ENCODE data around the gene MRO. TPM values are rescaled to one million over a fixed set of nuclear protein-coding genes. Genes with fewer than 3 reads are reported as not detected.
A peak's percentile ranks its signal among the peaks of the same experiment; 100 is the strongest.
"Not testable (repeated sequence)": the region's sequence is repeated elsewhere in the genome, so short reads cannot be mapped to it uniquely, and the experiment has no call there.

Gene MRO
- total RNA-seq, 1 donor = 1.8 TPM

GRCh38 chr18:50862401-50862800, 42.6 kb upstream of the MRO start:
- Histone ChIP-seq H3K27ac (ENCODE audit: low read depth, low read length) (no peak overlapping the region), H3K36me3 (ENCODE audit: insufficient read depth, low read length) (no peaks in the 10 kb centered on the region), H3K79me2 (ENCODE audit: insufficient read depth, low read length) (no peaks in the 10 kb centered on the region), H3K9me3 (ENCODE audit: low read depth, low read length) (no peaks in the 10 kb centered on the region), H3K4me1 (ENCODE audit: insufficient read depth, low read length) (peaks cover 5% of the 10 kb centered on the region), H4K20me1 (ENCODE audit: insufficient read depth, low read length) (no peaks in the 10 kb centered on the region), H2AFZ (ENCODE audit: low read length) (no peak overlapping the region), H3K4me3 (ENCODE audit: insufficient read depth, low read length) (no peak overlapping the region), H3K4me2 (ENCODE audit: insufficient read depth, low read length) (no peak overlapping the region), H3K27me3 (ENCODE audit: insufficient read depth, low read length) (no peaks in the 10 kb centered on the region)
- DNase-seq (ENCODE audit: insufficient read length, low spot score, missing footprints) = no peak
- TF ChIP-seq, protein P1, sequence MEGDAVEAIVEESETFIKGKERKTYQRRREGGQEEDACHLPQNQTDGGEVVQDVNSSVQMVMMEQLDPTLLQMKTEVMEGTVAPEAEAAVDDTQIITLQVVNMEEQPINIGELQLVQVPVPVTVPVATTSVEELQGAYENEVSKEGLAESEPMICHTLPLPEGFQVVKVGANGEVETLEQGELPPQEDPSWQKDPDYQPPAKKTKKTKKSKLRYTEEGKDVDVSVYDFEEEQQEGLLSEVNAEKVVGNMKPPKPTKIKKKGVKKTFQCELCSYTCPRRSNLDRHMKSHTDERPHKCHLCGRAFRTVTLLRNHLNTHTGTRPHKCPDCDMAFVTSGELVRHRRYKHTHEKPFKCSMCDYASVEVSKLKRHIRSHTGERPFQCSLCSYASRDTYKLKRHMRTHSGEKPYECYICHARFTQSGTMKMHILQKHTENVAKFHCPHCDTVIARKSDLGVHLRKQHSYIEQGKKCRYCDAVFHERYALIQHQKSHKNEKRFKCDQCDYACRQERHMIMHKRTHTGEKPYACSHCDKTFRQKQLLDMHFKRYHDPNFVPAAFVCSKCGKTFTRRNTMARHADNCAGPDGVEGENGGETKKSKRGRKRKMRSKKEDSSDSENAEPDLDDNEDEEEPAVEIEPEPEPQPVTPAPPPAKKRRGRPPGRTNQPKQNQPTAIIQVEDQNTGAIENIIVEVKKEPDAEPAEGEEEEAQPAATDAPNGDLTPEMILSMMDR (IDR thresholded peaks at IDR 0.05; ENCODE audit: extremely low read depth, low read depth, low read length) = no peak

DNA sequence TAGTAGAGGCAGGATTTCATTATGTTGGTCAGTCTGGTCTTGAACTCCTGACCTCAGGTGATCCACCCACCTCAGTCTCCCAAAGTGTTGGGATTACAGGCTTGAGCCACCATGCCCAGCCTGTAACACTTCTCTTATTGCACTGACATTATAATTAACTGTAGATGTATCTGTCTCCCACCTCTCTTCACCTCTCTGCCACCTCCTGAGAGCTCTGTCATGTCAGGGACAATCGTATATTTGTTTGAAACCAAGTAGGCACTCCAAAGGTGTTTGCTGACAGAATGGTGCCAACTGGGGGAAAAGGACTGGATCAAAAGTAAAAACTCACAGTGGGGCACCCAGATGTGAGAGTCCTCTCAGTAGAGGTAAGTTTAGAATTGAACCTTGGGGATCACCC, 41.8 kb upstream of the MRO start:
- TF ChIP-seq, protein P1 (IDR thresholded peaks at IDR 0.05; ENCODE audit: extremely low read depth, low read depth, low read length) = no peak
- H4K20me1 ChIP-seq (ENCODE audit: insufficient read depth, low read length) = no peaks in the 10 kb centered on the region

GRCh38 chr18:50859793-50860555, 40.2 kb upstream of the MRO start:
- no peak for DNase-seq (ENCODE audit: insufficient read length, low spot score, missing footprints)
- no peak overlapping the region for H2AFZ ChIP-seq (ENCODE audit: low read length)
- H3K79me2 ChIP-seq (ENCODE audit: insufficient read depth, low read length) = no peaks in the 10 kb centered on the region
- peaks cover 7% of the 10 kb centered on the region for H3K4me1 ChIP-seq (ENCODE audit: insufficient read depth, low read length)
- H3K27ac ChIP-seq (ENCODE audit: low read depth, low read length) = no peak overlapping the region
- H3K36me3 ChIP-seq (ENCODE audit: insufficient read depth, low read length) = no peaks in the 10 kb centered on the region
- H3K4me3 ChIP-seq (ENCODE audit: insufficient read depth, low read length) = no peak overlapping the region
- H3K27me3 ChIP-seq (ENCODE audit: insufficient read depth, low read length) = no peaks in the 10 kb centered on the region
- no peaks in the 10 kb centered on the region for H3K9me3 ChIP-seq (ENCODE audit: low read depth, low read length)
- no peak overlapping the region for H3K4me2 ChIP-seq (ENCODE audit: insufficient read depth, low read length)
- no peaks in the 10 kb centered on the region for H4K20me1 ChIP-seq (ENCODE audit: insufficient read depth, low read length)
- TF ChIP-seq, protein P1 (IDR thresholded peaks at IDR 0.05; ENCODE audit: extremely low read depth, low read depth, low read length) = no peak

More for the DNA sequence above, 41.8 kb upstream of the MRO start:
- Histone ChIP-seq H3K4me3 (ENCODE audit: insufficient read depth, low read length) (no peak overlapping the region), H3K4me1 (ENCODE audit: insufficient read depth, low read length) (peaks cover 7% of the 10 kb centered on the region), H2AFZ (ENCODE audit: low read length) (no peak overlapping the region), H3K27ac (ENCODE audit: low read depth, low read length) (no peak overlapping the region), H3K4me2 (ENCODE audit: insufficient read depth, low read length) (no peak overlapping the region), H3K79me2 (ENCODE audit: insufficient read depth, low read length) (no peaks in the 10 kb centered on the region), H3K27me3 (ENCODE audit: insufficient read depth, low read length) (no peaks in the 10 kb centered on the region), H3K36me3 (ENCODE audit: insufficient read depth, low read length) (no peaks in the 10 kb centered on the region), H3K9me3 (ENCODE audit: low read depth, low read length) (no peaks in the 10 kb centered on the region)
- no peak for DNase-seq (ENCODE audit: insufficient read length, low spot score, missing footprints)

GRCh38 chr18:50857694-50858093, 37.9 kb upstream of the MRO start:
- Histone ChIP-seq H3K4me2 (ENCODE audit: insufficient read depth, low read length) (no peak overlapping the region), H3K27me3 (ENCODE audit: insufficient read depth, low read length) (no peaks in the 10 kb centered on the region), H3K4me3 (ENCODE audit: insufficient read depth, low read length) (no peak overlapping the region), H2AFZ (ENCODE audit: low read length) (peak overlapping the region; percentile 25), H3K27ac (ENCODE audit: low read depth, low read length) (no peak overlapping the region), H4K20me1 (ENCODE audit: insufficient read depth, low read length) (no peaks in the 10 kb centered on the region), H3K9me3 (ENCODE audit: low read depth, low read length) (no peaks in the 10 kb centered on the region), H3K4me1 (ENCODE audit: insufficient read depth, low read length) (peaks cover 16% of the 10 kb centered on the region), H3K79me2 (ENCODE audit: insufficient read depth, low read length) (no peaks in the 10 kb centered on the region), H3K36me3 (ENCODE audit: insufficient read depth, low read length) (no peaks in the 10 kb centered on the region)
- no peak for DNase-seq (ENCODE audit: insufficient read length, low spot score, missing footprints)
- TF ChIP-seq, protein P1 (IDR thresholded peaks at IDR 0.05; ENCODE audit: extremely low read depth, low read depth, low read length) = peak; percentile 8

- not testable (repeated sequence) for H3K79me2 ChIP-seq (ENCODE audit: insufficient read depth, low read length); H3K27ac ChIP-seq (ENCODE audit: low read depth, low read length); H3K4me3 ChIP-seq (ENCODE audit: insufficient read depth, low read length); H3K4me2 ChIP-seq (ENCODE audit: insufficient read depth, low read length); H3K9me3 ChIP-seq (ENCODE audit: low read depth, low read length); H3K36me3 ChIP-seq (ENCODE audit: insufficient read depth, low read length); H4K20me1 ChIP-seq (ENCODE audit: insufficient read depth, low read length); H3K27me3 ChIP-seq (ENCODE audit: insufficient read depth, low read length); DNase-seq (ENCODE audit: insufficient read length, low spot score, missing footprints)
- peaks cover 16% of the 10 kb centered on the region for H3K4me1 ChIP-seq (ENCODE audit: insufficient read depth, low read length)
- H2AFZ ChIP-seq (ENCODE audit: low read length) = peak overlapping the region; percentile 25
Observed at GRCh38 chr18:50857166-50857565, 37.4 kb upstream of the MRO start.

Measured in osteoblast (primary cell).